Stimulated activated CD4-positive, alpha-beta T cell treated with anti-CD3 and anti-CD28 coated beads, Interleukin-15, amount 100 ng/mL, for 48 hours (primary cell): Measurements from ENCODE around the gene SPRR2B.
"Not testable (repeated sequence)": the region's sequence is repeated elsewhere in the genome, so short reads cannot be mapped to it uniquely, and the experiment has no call there.

Source experiments
- DNase-seq, 2 donors: peaks; one replicate each; pipeline ENCODE4 v3.0.0-alpha.2; 2020; ENCODE audit warnings: low read depth in 2 of 2

Gene SPRR2B

GRCh38 chr1:153071511-153071910 is at the start of gene SPRR2B:
Gene SPRR2B, minus strand, starts transcription at chr1:153071611. Its CDS starts 772 bp downstream, at chr1:153070839.
- no peak for DNase-seq

- no peak for DNase-seq
Measured at GRCh38 chr1:153120945-153121344, 49.5 kb upstream of the SPRR2B start.

- DNase-seq = no peak
Measured at GRCh38 chr1:153119491-153119971, 48.1 kb upstream of the SPRR2B start.

GRCh38 chr1:153115264-153115663 is 43.9 kb upstream of the SPRR2B start:
- not testable (repeated sequence) for DNase-seq

GRCh38 chr1:153113416-153113815 is 42.0 kb upstream of the SPRR2B start, which contains the start of gene SPRR2F:
Gene SPRR2F, minus strand, starts transcription at chr1:153113516. Its CDS starts 783 bp downstream, at chr1:153112733.
- DNase-seq = no peak

GRCh38 chr1:153112454-153112853 is 41.0 kb upstream of the SPRR2B start:
- not testable (repeated sequence) for DNase-seq

- no peak for DNase-seq
Measured at GRCh38 chr1:153100245-153100644, 28.8 kb upstream of the SPRR2B start.

GRCh38 chr1:153099461-153100045 is 28.1 kb upstream of the SPRR2B start:
- DNase-seq = no peak

GRCh38 chr1:153095764-153096163 is 24.4 kb upstream of the SPRR2B start:
- DNase-seq = no peak

- DNase-seq = no peak
Measured at GRCh38 chr1:153094426-153094825, 23.0 kb upstream of the SPRR2B start, which contains the start of gene SPRR2E. Gene SPRR2E, minus strand, starts transcription at chr1:153094526. Its CDS starts 775 bp downstream, at chr1:153093751.

GRCh38 chr1:153087652-153088051 is 16.2 kb upstream of the SPRR2B start:
- no peak for DNase-seq

- DNase-seq = no peak
Measured at GRCh38 chr1:153081736-153082135, 10.3 kb upstream of the SPRR2B start.

GRCh38 chr1:153072806-153073726 is 1.7 kb upstream of the SPRR2B start:
- no peak for DNase-seq

- no peak for DNase-seq
Measured at GRCh38 chr1:153070243-153070642, 1.2 kb downstream of the SPRR2B start.

- DNase-seq = no peak
Measured at GRCh38 chr1:153058826-153059784, 12.3 kb downstream of the SPRR2B start.

- DNase-seq = no peak
Measured at GRCh38 chr1:153058154-153058553, 13.3 kb downstream of the SPRR2B start.

- no peak for DNase-seq
Measured at GRCh38 chr1:153057375-153057774, 14.0 kb downstream of the SPRR2B start, which contains the start of gene SPRR2A. Gene SPRR2A, minus strand, starts transcription at chr1:153057512. Its CDS starts 777 bp downstream, at chr1:153056735.

GRCh38 chr1:153056111-153056510 is 15.3 kb downstream of the SPRR2B start:
- DNase-seq = not testable (repeated sequence)

GRCh38 chr1:153049211-153049610 is 22.2 kb downstream of the SPRR2B start:
- no peak for DNase-seq

GRCh38 chr1:153040950-153041631 is 30.3 kb downstream of the SPRR2B start, which contains the start of gene SPRR2D:
Gene SPRR2D, minus strand, starts transcription at chr1:153041120. Its CDS starts 774 bp downstream, at chr1:153040346.
- no peak for DNase-seq

GRCh38 chr1:153035211-153035610 is 36.2 kb downstream of the SPRR2B start:
- DNase-seq = no peak
